ENCODE results near the gene HELZ.
"Not testable (repeated sequence)": the region's sequence is repeated elsewhere in the genome, so short reads cannot be mapped to it uniquely, and the experiment has no call there.

The HELZ gene

DNA sequence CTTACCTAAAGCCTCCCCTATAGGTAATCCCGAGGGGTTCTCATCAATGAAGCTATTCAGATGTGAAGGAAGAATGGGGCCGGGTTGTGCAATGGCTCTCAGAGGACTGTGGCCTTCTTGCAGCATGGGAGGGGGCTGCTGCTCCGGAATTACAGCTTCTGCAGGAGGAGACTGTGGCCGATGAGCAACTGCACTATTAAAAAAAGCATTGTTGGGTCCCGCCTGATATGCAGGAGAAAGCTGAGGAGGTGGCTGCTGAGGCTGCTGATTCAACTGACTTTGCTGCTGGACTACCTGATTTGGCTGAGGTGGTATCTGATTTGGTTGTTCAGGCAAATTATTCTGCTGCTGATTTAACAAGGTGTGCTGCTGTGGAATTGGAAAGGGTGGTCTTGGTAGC lies 135.9 kb downstream of the HELZ start:
- DNase-seq: no peak

DNA sequence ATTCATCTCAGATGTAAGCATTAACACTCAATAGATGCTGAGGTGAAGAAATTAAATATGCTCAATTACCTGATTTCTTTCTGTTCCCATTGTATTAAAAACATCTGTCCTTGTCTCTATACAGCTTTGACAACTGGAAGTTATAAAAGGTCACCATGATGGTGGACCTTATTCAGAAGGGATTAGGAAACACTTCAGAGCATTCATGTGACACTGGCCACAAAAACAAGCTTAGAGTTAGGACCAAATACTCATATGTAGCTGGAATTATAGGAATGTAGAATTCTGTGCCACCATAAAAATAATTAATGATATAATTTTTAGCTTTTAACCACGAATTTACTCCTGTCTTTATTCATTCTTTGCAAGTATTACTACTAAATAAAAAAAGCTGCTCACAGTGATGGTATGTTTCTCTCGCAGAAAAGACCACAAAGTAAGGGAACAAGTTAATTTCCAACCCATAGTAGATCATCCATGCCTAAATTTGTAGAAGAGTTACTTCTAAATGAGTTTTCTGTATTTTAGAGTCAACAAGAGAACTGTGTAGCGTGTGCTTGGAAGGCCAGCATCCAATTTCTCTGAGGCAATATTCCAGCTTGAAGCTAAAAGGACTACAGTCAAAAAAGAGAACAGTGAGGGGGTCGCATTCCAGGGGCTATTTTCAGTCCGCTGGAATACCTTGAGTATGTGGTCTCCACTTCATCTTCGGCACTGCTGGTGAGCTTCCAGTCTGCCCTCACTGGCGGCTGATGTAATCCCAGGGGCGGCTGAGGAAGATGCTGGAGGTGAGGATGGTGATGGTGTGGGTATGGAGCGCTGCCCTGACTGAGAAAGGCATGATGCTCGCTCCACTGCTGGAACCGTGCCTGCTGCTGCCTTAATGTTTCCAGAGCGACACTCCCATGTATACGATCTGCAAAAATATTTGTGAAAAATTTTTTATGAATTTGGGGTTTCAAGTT lies 136.9 kb downstream of the HELZ start:
- no peak for DNase-seq

DNA sequence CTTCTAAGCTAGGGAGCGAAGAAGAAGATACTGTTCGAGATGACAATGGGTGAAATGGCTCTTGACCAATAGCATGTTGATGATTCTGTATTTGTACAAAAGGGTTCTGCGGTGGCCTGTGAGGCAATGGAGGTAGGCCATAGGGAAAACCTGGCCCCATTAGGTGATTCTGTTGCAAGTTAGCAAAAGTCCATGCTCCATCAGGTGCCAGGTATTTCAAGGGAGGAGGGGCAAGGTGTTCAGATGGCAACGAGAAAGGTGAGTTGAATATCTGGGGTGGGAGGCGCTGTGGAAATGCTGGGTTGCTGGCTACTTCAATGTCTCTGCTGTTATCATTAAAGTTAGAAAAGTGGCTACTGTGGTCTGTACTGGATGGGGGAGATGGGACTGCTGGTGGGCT lies 137.8 kb downstream of the HELZ start:
- no peak for DNase-seq

DNA sequence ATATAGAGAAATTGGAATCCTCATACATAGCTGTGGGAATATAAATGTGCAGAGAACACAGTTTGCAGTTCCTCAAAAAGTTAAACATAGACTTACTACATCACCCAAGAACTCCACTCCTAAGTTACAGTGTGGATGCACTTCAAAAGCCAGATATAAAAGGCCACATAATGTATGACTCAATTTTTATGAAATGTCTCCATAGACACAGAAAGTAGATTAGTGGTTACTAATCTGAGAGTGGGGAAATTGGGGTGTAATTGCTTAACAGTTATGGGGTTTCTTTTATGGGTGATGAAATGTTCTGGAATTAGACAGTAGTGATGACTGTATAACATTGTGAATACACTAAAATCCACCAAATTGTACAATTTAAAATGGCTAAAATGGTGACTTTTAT lies 139.8 kb downstream of the HELZ start:
- DNase-seq: no peak

DNA sequence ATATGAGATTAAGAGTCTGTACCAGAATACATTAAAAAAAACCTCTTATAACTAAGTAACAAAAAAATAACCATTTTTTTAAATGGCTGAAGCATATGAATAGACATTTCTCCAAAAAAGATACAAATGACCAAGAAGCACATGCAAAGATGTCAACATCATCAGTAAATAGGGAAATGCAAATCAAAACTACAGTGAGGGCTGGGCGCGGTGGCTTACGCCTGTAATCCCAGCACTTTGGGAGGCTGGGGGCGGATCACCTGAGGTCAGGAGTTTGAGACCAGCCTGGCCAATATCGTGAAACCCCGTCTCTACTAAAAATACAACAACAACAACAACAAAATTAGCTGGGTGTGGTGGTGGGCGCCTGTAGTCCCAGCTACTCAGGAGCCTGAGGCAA lies 140.4 kb downstream of the HELZ start:
- not testable (repeated sequence) for DNase-seq

DNA sequence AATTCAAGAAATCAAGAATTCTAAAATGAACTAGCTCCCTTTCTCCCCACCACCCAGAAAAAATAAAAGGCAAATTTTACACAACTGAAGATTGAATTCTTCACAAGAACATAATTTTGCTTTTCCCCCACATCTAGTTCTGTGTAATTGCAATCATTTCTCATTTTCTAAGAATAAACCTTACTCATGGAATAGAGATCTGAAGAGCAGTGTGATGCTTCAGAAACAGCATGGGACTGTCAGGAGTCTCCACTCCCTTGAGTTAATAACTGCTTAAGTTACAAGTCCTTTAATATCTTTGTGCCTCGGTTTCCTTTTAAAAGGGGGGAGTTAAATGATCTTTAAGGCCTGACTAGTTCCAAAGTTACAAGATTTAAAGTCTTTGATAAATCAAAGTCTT lies 147.0 kb downstream of the HELZ start:
- DNase-seq: no peak

DNA sequence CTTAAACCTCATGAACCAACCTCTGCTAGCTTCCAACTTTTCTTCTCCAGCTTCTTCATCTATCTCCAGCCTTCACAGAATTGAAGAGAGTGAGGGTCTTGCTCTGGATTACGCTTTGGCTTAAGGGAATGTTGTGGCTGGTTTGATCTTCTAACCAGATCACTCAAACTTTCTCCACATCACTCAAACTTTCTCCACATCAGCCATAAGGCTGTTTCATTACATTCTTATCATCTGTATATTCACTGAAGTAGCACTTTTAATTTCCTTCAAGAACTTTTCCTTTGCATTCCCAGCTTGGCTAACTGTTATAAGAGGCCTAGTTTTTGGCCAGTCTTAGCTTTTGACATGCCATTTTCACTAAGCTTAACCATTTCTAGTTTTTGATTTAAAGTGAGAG lies 148.4 kb downstream of the HELZ start:
- DNase-seq: no peak

DNA sequence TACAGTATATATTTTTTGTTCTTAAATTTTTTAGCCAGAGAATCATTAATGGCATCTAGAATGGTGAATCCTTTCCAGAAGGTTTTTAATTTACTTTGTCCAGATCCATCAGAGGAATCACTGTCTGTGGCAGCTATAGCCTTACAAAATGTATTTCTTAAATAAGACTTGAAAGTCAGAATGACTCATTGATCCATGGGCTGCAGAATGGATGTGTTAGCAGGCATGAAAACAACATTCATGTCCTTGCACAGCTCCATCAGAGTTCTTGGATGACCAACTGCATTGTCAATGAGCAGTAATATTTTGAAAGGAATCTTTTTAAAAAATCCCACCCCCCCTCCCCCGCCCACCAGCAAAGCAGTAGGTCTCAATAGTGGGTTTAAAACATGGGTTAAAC lies 149.2 kb downstream of the HELZ start:
- DNase-seq: no peak

DNA sequence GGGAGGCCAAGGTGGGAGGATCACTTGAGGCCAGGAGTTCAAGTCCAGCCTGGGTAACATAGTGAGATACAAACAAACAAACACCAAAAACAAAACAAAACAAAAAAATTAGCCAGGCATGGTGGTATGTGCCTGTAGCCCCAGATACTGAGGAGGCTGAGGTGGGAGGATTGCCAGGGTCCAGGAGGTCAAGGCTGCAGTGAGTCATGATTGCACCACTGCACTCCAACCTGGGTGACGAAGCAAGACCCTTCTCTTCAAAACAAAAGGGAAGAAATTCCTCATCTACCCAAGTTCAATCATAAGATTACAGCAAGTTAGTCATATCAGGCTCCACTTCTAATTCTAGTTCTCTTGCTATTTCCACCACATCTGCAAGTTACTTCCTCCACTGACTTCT lies 149.7 kb downstream of the HELZ start:
- not testable (repeated sequence) for DNase-seq

DNA sequence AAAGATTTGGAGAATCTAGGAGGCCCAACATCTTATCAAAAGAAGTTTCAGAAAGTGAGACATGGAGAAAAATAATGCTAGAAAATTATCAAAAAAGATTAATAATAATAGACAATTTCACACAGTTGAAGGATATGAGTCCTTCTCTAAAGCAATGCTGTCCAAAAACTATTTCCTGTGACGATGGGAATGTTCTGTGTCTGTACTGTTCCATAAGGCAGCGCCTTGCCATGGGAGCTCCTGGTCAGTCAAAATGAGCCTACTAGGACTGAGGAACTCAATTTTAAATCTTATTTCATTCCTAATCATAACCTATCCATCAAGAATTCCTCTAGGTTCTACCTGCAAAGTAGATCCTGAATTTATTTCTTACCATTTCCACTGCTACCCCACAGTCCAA lies 151.6 kb downstream of the HELZ start:
- no peak for DNase-seq

DNA sequence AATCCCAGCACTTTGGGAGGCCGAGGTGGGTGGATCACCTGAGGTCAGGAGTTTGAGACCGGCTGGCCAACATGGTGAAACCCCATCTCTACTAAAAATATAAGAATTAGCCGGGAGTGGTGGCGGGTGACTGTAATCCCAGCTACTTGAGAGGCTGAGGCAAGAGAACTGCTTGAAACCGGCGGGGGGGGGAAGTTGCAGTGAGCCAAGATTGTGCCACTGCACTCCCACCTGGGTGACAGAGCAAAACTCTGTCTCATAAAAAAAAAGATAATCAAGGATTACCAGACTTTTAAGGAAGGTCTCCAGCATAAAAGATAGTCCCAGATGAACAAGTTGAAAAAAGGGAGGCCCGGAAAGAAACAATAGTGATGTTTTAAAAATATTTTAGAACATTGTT lies 152.3 kb downstream of the HELZ start:
- DNase-seq: not testable (repeated sequence)

DNA sequence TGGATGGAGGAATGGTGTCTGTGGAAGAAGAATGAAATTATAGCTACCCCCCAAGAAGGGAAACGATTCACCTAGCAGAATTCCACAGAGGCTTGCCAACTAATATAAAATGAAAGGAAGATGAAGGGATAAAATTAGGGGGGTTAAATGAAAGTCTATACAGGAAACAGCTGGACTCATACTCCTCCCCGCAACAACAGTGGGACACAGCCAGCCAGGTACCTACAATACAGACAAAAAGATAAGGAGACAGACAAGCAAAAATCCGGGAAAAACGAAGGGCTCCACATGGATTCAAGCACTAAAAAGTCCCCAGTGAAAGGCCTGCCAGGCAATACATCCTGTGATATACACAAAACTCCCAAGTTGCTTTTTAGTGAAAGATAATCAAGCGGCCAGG lies 152.7 kb downstream of the HELZ start:
- DNase-seq: no peak

DNA sequence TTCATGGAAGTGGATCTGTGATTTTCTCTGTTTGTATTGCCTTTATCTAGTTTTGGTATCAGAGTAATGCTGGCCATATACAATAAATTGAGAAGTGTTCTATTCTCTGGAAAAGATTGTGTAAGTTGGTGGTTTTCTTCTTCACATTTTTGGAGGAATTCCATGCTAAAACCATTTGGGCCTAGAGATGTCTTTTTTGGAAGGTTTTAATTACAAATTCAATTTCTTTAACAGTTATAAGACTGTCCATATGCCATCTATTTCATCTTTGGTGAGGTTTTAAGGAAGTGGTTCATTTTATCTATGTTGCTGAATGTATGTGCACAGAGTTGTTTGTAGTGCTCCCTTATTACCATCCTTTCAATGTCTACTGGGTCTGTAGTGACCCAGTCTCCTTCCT lies 154.7 kb downstream of the HELZ start:
- DNase-seq: no peak

DNA sequence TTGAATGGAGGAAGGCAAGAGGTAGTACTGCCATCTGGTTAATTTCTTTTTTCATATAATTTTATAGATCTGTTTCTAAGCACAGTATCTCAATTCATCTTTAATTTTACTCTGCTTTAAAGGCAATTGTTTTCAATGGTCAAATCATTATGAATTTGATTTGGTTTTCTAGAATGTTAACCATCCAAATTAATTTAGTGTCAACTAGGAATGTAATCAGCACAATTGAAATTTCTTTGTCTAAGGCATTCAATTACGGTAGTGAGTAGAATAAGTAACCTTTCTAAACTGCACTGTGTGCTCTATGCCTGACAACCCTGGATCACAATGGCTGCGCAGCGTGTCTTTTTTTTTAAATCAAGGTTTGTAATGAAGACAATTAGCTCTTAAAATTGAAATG lies 156.4 kb downstream of the HELZ start:
- no peak for DNase-seq

DNA sequence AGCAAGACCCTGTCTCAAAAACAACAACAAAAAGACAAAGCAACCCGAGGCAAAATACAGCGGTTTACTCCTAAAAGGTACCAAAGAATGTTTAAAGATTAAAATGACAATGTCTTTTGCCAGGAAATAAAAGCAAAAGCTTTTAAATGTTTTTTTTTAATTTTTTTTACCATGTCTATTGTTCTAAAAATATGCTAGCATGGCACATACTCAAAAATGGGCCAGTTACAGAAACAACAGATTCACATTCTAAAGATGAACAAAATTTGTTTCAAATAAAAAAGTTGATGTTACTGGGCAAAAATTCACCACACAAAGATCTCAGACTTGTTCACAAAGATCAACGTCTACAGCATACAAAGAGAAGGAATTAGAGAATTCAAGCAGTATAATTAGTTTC lies 159.6 kb downstream of the HELZ start:
- DNase-seq: no peak

DNA sequence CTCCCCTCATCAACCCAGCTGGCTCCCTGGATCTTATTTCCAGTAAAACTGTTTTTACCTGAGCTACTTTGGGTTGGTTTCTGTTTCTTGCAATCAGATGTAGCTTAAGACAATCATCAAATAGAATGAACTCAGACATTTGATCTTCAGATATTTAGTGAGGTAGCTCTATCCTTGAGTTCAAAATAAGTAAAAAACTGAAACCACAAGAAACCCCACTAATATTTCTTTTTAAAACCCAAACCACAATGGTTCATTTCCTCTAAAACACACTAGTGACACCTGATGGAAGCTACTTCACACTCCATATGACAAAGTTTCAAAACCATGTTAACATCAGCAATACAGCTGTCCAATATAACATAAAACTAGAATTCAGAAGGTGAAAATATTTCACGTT lies 162.9 kb downstream of the HELZ start:
- DNase-seq: no peak

DNA sequence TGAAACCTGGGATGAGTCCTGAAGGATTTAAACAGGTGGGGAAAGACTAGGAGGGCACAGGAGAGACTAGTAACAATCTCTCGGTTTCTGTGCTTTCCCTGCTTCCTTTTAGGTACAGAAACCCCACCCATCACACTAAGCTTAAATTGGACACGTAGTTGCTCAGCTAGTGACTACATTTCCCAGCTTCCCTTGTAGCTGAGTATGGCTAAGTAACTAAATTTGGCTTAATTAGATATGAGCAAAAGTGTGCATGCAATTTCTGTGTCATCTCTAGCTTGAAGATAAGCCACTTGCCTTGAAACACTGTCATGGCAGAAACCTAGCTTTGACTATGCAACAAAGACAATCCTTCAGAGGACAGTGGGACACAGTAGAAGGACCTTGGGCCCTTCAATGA lies 164.2 kb downstream of the HELZ start:
- DNase-seq: no peak

DNA sequence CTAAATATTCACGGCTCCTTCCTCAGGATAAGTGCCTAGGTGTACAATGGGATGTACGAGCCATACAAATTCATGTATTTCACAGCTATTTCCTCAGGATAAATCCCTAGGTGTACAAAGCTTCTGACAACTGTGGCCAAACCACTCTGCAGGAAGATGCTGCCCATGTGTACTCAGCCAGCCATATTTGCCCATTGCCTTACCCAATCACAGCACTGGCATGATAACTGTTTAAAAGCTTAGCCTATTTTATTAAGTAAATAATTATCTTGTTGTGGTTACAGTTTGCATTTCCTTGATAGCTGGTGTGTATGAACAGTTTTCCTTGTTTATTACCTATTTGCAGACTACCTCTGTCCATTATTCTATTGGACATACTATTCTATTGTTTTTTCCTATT lies 165.5 kb downstream of the HELZ start:
- DNase-seq: no peak

DNA sequence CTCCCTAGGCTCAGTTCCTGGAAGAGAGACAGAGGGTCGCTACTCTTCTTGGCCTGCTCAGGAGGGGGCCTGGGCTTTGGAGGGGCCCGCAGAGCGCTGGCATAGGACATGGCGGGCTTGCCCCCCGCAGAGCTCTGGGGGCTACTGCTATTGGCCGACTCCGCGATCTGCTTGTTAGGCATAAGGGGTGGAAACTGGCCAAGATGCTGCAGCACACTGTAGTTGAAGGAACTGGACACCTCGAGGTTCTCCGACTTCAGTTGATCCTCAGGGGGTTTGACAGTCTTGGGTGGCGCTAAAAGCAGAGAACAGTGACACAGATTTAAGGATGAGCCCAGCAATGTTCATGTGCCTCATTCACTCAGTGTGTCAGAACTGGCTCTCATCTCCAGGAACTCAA lies 166.7 kb downstream of the HELZ start:
- no peak for DNase-seq

DNA sequence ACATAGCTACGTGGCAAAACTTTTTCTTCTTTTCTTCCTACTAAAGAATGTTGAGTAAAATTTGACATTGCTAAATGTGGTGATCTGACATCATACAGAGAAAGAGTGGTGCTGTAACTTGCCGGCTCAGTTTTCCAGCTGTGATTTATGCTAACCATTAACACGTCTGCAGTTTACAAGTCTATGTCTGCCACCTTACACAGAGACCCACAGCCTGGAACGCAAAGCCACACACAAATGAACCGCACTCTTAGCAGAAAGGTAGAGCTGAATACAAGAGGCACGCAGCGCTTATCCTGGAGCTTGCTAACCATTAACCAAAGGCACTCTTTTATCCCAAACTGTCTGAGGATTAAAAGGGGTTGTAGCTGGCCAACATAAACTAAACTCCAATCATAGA lies 168.7 kb downstream of the HELZ start:
- DNase-seq: no peak

DNA sequence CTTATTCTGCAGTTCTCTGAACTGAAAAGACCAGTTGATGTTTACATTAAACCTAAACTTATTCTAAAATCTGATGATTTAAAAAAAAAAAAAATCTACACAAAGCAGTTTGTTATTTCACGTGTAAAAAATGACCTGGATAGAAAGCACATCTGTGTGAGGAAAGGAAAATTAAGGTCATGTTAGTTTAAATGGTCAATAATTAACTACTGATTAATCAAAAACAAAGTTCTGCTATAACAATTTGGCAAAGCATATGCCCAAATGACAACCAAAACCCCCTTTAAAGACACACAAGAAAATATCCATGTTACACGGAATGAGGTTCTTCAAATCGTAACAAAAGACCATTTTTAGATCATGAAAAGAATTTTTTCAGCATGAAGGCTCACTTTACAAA lies 170.2 kb downstream of the HELZ start:
- DNase-seq: no peak

DNA sequence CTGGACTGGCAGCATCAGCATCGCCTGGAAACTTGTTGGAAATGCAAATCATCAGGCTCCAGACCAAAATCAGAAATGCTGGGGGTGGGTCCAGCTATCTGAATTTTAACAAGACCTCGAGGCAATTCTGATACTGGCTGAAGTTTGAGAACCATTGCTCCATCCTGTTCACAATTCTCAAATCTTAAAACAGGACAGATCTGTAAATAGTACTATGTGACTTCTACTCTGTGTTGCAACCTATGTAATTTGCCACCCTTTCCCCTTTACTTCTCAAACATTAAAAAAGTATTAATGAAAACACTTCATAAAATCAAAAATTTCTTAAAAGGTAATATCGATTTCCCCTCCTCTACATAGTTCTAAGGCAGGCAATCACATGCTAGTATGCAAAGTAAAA lies 172.1 kb downstream of the HELZ start:
- no peak for DNase-seq

DNA sequence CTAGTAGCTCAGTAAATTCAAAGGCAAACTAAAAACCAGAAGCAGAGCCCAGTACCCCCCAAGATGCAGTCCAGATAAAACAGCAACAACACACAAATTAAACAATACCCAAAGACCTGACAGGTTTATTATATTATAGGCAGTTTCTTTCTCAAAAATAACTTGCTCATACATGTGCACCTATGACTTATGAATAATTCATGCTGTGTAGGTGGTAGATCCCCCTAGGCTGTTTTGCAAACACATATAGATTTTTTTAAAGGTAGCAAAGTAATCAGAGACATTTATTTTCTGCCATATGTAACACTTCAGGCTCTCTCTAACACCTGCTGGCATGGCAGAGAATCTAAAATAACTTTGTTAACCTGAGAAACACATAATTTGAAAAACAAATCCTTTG lies 173.4 kb downstream of the HELZ start:
- DNase-seq: no peak

DNA sequence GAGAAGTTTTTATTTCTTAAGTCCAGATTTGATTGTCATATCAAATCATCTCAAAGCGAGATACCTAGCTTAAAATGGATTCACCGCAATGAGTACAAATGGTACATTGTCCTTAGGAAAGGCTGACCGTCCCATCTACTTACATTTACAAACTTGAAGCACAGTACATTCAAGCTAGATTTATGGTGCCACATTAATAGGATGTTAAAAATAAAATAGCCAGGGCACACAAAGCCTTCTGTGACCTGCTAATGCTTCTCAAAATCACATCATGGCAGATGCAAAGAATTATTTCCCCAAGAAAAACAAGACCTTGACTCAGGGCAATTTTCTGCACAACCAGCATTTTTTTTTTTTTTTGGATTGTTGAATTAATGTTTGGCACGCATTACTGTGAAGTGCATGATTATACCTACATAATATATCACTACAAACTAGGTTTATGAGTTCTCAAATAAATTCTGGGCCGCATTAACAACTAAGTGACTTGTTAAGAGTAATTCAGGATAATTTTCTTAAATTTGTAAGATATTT lies 175.3 kb downstream of the HELZ start:
- DNase-seq: no peak

DNA sequence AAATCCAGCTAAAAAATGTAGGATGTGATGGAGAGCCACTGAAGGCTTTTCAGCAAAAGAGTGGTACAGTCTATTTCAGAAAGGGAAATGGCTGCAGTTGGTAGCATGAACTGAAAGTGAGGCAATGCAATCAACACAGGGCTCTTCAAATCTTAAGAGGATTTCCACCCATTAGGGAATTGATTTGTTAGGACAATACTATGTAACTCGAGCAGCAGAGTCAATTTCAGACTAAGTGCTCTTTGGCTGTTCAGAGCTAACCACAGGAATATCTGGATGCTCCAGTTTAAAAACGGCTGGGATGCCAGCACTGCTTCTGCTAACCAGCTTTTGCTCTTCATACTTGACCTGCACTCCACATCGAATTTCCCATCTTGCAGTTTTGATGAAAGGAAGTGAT lies 176.0 kb downstream of the HELZ start:
- DNase-seq: no peak

Data from effector CD4-positive, alpha-beta T cell (primary cell).